Mesothelial cell of epicardium (in vitro differentiated cells): Measurements from ENCODE around the gene SPDYC. TPM values are rescaled to one million over a fixed set of nuclear protein-coding genes. Genes with fewer than 3 reads are reported as not detected.

Source experiments
- DNase-seq, 2 experiments: peaks; one replicate each; pipeline ENCODE4 v3.0.0; 2021; ENCODE audit warnings: low spot score in 2 of 2; ENCODE audit not compliant: unreplicated experiment in 2 of 2
- H3K27ac Mint-ChIP-seq: 2 replicates; pipeline ENCODE4 v1.8.0; 2021; ENCODE audit warnings: mixed read lengths
- H3K27me3 Mint-ChIP-seq: 2 replicates; pipeline ENCODE4 v1.8.0; 2021; ENCODE audit warnings: low read depth, mixed read lengths
- H3K36me3 Mint-ChIP-seq: 2 replicates; pipeline ENCODE4 v1.8.0; 2021; ENCODE audit warnings: mixed read lengths
- H3K4me1 Mint-ChIP-seq: 2 replicates; pipeline ENCODE4 v1.8.0; 2021; ENCODE audit warnings: mixed read lengths
- H3K4me3 Mint-ChIP-seq: 2 replicates; pipeline ENCODE4 v1.8.0; 2021; ENCODE audit warnings: mild to moderate bottlenecking, moderate library complexity, mixed read lengths
- H3K9me3 Mint-ChIP-seq: 2 replicates; pipeline ENCODE4 v1.8.0; 2021; ENCODE audit warnings: mixed read lengths
- CTCF ChIP-seq: fragments of 200-600 bp; sonication (generic); IDR thresholded peaks from one replicate; pipeline ENCODE4 v1.5.0; 2021; ENCODE audit warnings: antibody characterized with exemption; ENCODE audit not compliant: unreplicated experiment
- total RNA-seq: library from RNA; stranded (reverse); gene quantifications from 3 replicates; pipeline ENCODE4 v1.2.1, GENCODE V29; 2021

The SPDYC gene
- total RNA-seq, 1 donor from 2014 or later = not detected

DNA sequence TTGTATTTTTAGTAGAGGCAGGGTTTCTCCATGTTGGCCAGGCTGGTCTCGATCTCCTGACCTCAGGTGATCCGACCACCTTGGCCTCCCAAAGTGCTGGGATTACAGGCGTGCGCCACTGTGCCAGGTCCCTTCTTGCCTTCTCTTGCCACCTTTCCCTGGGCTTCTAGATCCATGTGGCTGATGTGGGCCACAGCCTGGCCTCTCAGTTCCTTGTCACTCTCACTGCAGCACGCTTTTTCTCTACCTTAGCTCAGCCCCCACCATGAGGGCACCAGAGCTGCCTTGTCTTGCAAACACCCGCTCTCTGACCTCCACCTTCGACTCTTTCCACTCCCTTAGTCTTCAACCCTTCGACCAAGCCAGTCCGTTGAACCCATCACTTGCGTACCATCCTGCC is 19.2 kb downstream of the SPDYC start:
- TF ChIP-seq CTCF = no peak

GRCh38 chr11:65194564-65194963 is 24.5 kb downstream of the SPDYC start:
- peaks cover 54% of the 10 kb centered on the region for H3K36me3 Mint-ChIP-seq
- no peak overlapping the region for H3K4me3 Mint-ChIP-seq
- no peak overlapping the region for H3K27ac Mint-ChIP-seq

More for the DNA sequence above, 19.2 kb downstream of the SPDYC start:
- no peaks in the 10 kb centered on the region for H3K27me3 Mint-ChIP-seq
- DNase-seq = no peak
- no peak overlapping the region for H3K4me3 Mint-ChIP-seq
- peaks cover under 1% of the 10 kb centered on the region for H3K9me3 Mint-ChIP-seq
- H3K27ac Mint-ChIP-seq = no peak overlapping the region
- H3K36me3 Mint-ChIP-seq = peaks cover 34% of the 10 kb centered on the region
- H3K4me1 Mint-ChIP-seq = peaks cover 4% of the 10 kb centered on the region

DNA sequence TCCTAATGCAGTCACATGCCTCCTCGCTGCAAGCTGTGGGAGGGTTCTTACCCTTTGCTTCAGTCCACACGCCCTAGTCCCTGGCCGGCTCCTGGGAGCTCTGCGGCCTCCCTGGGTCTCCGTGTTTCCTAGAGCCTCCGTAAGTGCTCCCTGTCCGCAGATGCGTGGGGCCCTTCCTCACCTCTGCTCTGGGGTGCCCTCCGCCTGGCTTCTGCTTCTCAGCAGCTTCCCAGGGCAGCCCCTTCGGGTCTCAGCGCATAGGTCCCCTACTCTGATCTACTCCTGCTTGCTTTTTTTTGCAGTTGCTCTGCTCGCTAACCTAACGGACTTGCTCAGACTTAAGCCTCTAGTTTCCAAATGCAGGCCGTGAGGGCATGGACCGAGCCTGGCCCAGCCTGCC is 34.1 kb downstream of the SPDYC start:
- H3K27ac Mint-ChIP-seq = no peak overlapping the region

More at GRCh38 chr11:65194564-65194963, 24.5 kb downstream of the SPDYC start:
- TF ChIP-seq CTCF = no peak
- no peak for DNase-seq
- no peaks in the 10 kb centered on the region for H3K27me3 Mint-ChIP-seq
- no peaks in the 10 kb centered on the region for H3K4me1 Mint-ChIP-seq
- peaks cover 6% of the 10 kb centered on the region for H3K9me3 Mint-ChIP-seq

GRCh38 chr11:65204646-65205601 is 34.9 kb downstream of the SPDYC start:
- peak in 1 of 2 experiments; percentile 58 for DNase-seq
- peak; percentile 91 for TF ChIP-seq CTCF
- no peaks in the 10 kb centered on the region for H3K27me3 Mint-ChIP-seq
- H3K4me3 Mint-ChIP-seq = no peak overlapping the region
- no peak overlapping the region for H3K27ac Mint-ChIP-seq
- H3K36me3 Mint-ChIP-seq = peaks cover 27% of the 10 kb centered on the region
- H3K4me1 Mint-ChIP-seq = no peaks in the 10 kb centered on the region
- H3K9me3 Mint-ChIP-seq = no peaks in the 10 kb centered on the region

More for the DNA sequence above, 34.1 kb downstream of the SPDYC start:
- TF ChIP-seq CTCF = no peak
- Mint-ChIP-seq H3K27me3 (no peaks in the 10 kb centered on the region), H3K4me3 (no peak overlapping the region), H3K9me3 (no peaks in the 10 kb centered on the region), H3K4me1 (no peaks in the 10 kb centered on the region), H3K36me3 (peaks cover 32% of the 10 kb centered on the region)
- DNase-seq = no peak

DNA sequence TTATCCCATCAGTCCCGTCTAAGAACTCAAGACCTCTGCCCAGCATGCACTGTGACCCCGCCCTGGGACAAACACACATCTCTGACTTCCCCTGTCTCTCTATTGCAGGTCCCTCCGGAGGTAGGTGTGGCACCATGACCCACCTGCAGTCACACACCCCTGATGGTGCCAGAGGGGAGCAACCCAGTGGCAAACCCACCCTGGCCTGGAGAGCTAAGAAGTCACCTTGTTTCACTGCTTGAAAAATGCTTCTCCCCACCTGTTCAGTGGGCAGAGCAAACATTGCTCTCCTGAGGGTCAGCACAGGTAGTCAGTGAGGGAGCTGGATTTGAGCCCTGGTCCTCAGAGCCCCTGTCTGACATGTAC is 35.6 kb downstream of the SPDYC start:
- Mint-ChIP-seq H3K4me1 (no peaks in the 10 kb centered on the region), H3K27ac (no peak overlapping the region), H3K36me3 (peaks cover 31% of the 10 kb centered on the region), H3K27me3 (no peaks in the 10 kb centered on the region), H3K9me3 (no peaks in the 10 kb centered on the region), H3K4me3 (no peak overlapping the region)
- DNase-seq = no peak
- TF ChIP-seq CTCF = no peak
